ENCODE measurements around the gene PALD1.

Gene PALD1

GRCh38 chr10:70478191-70479164 is at the start of gene PALD1:
Gene PALD1 (plus strand): TSS chr10:70478767. CDS start chr10:70525952, 47,185 bp downstream.
- in situ Hi-C loops (cut with HindIII; ENCODE audit: low sequenced_read_pairs): no loop called here
- H3K4me3 ChIP-seq (ENCODE audit: low read depth, low read length): peak within 1 kb of the TSS; percentile 49
- peak; percentile 12 for TF ChIP-seq CTCF (IDR thresholded peaks at IDR 0.05; ENCODE audit: low read depth, low read length)
- peak; percentile 44 for DNase-seq (ENCODE audit: low read depth, low spot score)

GRCh38 chr10:70430493-70431445 is 47.8 kb upstream of the PALD1 start:
- H3K4me3 ChIP-seq (ENCODE audit: low read depth, low read length): no peak overlapping the region
- in situ Hi-C loops (cut with HindIII; ENCODE audit: low sequenced_read_pairs): no loop called here
- DNase-seq (ENCODE audit: low read depth, low spot score): peak; percentile 51
- no peak for TF ChIP-seq CTCF (IDR thresholded peaks at IDR 0.05; ENCODE audit: low read depth, low read length)

GRCh38 chr10:70432101-70432500 is 46.5 kb upstream of the PALD1 start:
- in situ Hi-C loops (cut with HindIII; ENCODE audit: low sequenced_read_pairs): no loop called here
- H3K4me3 ChIP-seq (ENCODE audit: low read depth, low read length): no peak overlapping the region

GRCh38 chr10:70432561-70433263 is 45.9 kb upstream of the PALD1 start:
- in situ Hi-C loops (cut with HindIII; ENCODE audit: low sequenced_read_pairs): no loop called here
- no peak for DNase-seq (ENCODE audit: low read depth, low spot score)
- TF ChIP-seq CTCF (IDR thresholded peaks at IDR 0.05; ENCODE audit: low read depth, low read length): no peak
- H3K4me3 ChIP-seq (ENCODE audit: low read depth, low read length): no peak overlapping the region

More at GRCh38 chr10:70432101-70432500, 46.5 kb upstream of the PALD1 start:
- peak; percentile 18 for DNase-seq (ENCODE audit: low read depth, low spot score)
- TF ChIP-seq CTCF (IDR thresholded peaks at IDR 0.05; ENCODE audit: low read depth, low read length): no peak

GRCh38 chr10:70433581-70434280 is 44.8 kb upstream of the PALD1 start:
- TF ChIP-seq CTCF (IDR thresholded peaks at IDR 0.05; ENCODE audit: low read depth, low read length): no peak
- in situ Hi-C loops (cut with HindIII; ENCODE audit: low sequenced_read_pairs): no loop called here
- DNase-seq (ENCODE audit: low read depth, low spot score): no peak
- no peak overlapping the region for H3K4me3 ChIP-seq (ENCODE audit: low read depth, low read length)
